ENCODE data around the gene HOXD8.

- no peak for TF ChIP-seq BHLHE40 (IDR thresholded peaks at IDR 0.05; ENCODE audit: borderline replicate concordance)
- no peak for TF ChIP-seq FOXK2 (IDR thresholded peaks at IDR 0.05)
- TF ChIP-seq SP1 (IDR thresholded peaks at IDR 0.05): no peak
- TF ChIP-seq ZNF384 (IDR thresholded peaks at IDR 0.05): no peak
- TF ChIP-seq FOXM1 (IDR thresholded peaks at IDR 0.05; ENCODE audit: borderline replicate concordance): no peak
- TF ChIP-seq PKNOX1 (IDR thresholded peaks at IDR 0.05): no peak
- TF ChIP-seq SUZ12 (IDR thresholded peaks at IDR 0.05): no peak
- TF ChIP-seq NFRKB (IDR thresholded peaks at IDR 0.05): no peak
- no peak for TF ChIP-seq HDGF (IDR thresholded peaks at IDR 0.05; ENCODE audit: borderline replicate concordance)
- TF ChIP-seq CTBP1 (IDR thresholded peaks at IDR 0.05; ENCODE audit: borderline replicate concordance): no peak
- TF ChIP-seq ELF4 (IDR thresholded peaks at IDR 0.05): no peak
These were observed 30.3 kb downstream of the HOXD8 start for GRCh38 chr2:176159663-176160250.
